ENCODE results near the gene DYNLT1.

GRCh38 chr6:158668707-158669103 lies 24.2 kb upstream of the DYNLT1 start:
- TF ChIP-seq ZNF574 (CRISPR knock-in tag; IDR thresholded peaks at IDR 0.05) (no peak), HMGA1 (CRISPR knock-in tag; conservative IDR thresholded peaks at IDR 0.05) (no peak), DPF2 (CRISPR knock-in tag; IDR thresholded peaks at IDR 0.05; ENCODE audit: borderline replicate concordance, low read depth) (no peak), EZH2 (conservative IDR thresholded peaks at IDR 0.05; ENCODE audit: low read depth, low read length) (no peak), PATZ1 (CRISPR knock-in tag; IDR thresholded peaks at IDR 0.05) (no peak), KDM1A (CRISPR knock-in tag; IDR thresholded peaks at IDR 0.05) (no peak), EHMT2 (IDR thresholded peaks at IDR 0.05; ENCODE audit: borderline replicate concordance, low read depth, low read length) (no peak), ZNF83 (CRISPR knock-in tag; IDR thresholded peaks at IDR 0.05; ENCODE audit: borderline replicate concordance) (no peak), ZNF770 (CRISPR knock-in tag; IDR thresholded peaks at IDR 0.05) (no peak), JUND (CRISPR knock-in tag; IDR thresholded peaks at IDR 0.05) (no peak), CTCF (CRISPR knock-in tag; IDR thresholded peaks at IDR 0.05) (no peak), MAFF (IDR thresholded peaks at IDR 0.05; ENCODE audit: low read depth, low read length) (no peak), SMARCC2 (IDR thresholded peaks at IDR 0.05) (no peak), KDM5B (CRISPR knock-in tag; IDR thresholded peaks at IDR 0.05; ENCODE audit: borderline replicate concordance) (no peak)
